ENCODE data around the gene PGBD5. TPM values are rescaled to one million over a fixed set of nuclear protein-coding genes. Genes with fewer than 3 reads are reported as not detected.

The PGBD5 gene
- total RNA-seq, 1 donor: not detected

GRCh38 chr1:230266456-230266855 is 159.7 kb downstream of the PGBD5 start:
- TF ChIP-seq CTCF (IDR thresholded peaks at IDR 0.05; ENCODE audit: insufficient read depth, low read length): no peak
- no peak overlapping the region for H3K4me3 ChIP-seq (ENCODE audit: low read depth, low read length)
- no peak for DNase-seq (ENCODE audit: low read depth)

GRCh38 chr1:230265200-230266115 is 160.7 kb downstream of the PGBD5 start:
- DNase-seq (ENCODE audit: low read depth): no peak
- no peak for TF ChIP-seq CTCF (IDR thresholded peaks at IDR 0.05; ENCODE audit: insufficient read depth, low read length)
- no peak overlapping the region for H3K4me3 ChIP-seq (ENCODE audit: low read depth, low read length)

Other genes with a start within 250 kb of the PGBD5 start
- gene COG2, start 216.1 kb upstream of the PGBD5 start, total RNA-seq (ENCODE audit: low replicate concordance): 15.7 and 22.1 TPM in 2 replicates

Data from fibroblast of the aortic adventitia (primary cell).